ENCODE data around the gene SPACA4.

Gene SPACA4

DNA sequence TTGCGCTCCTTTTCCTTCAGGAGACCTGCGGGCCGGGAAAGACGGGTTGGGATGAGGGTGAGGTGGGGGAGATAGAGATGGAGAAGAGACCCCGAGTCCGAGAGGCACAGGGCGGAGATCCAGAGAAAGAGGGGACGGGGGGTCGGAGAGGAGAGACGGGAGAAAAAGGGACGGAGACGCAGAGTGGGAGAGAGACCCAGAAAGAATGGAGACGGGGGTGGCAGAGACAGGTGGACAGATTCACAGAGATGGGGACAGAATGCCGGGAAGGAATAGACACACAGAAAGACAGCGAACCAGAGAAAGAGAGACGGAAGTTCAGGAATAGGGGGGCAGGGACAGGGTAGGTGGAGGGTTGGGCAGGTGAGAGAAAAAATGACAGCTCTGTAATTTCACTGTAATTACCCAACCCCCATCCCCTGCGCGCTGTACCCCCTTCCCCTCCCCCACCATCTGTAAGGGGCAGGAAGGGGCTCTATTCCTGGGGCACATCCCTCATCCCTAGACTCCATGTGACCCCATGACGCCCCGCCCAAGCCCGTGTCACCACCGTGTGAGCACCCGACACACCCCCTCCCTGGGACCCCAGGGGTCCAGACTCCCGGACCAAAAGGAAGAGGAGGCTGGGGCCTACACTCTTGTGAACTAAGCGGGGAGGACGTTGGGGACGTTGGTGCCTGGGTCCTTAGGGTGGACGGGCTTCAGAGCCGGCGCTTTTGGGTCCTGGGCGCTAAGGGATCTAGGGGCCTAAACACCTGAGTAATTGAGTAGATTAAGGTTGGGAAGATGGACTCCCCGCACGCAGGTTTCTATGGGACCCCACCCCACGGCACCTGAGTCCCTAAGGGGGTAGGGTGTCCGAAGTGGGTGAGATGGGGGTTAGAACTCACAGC lies 29.7 kb downstream of the SPACA4 start:
- DNase-seq: peak; percentile 55

DNA sequence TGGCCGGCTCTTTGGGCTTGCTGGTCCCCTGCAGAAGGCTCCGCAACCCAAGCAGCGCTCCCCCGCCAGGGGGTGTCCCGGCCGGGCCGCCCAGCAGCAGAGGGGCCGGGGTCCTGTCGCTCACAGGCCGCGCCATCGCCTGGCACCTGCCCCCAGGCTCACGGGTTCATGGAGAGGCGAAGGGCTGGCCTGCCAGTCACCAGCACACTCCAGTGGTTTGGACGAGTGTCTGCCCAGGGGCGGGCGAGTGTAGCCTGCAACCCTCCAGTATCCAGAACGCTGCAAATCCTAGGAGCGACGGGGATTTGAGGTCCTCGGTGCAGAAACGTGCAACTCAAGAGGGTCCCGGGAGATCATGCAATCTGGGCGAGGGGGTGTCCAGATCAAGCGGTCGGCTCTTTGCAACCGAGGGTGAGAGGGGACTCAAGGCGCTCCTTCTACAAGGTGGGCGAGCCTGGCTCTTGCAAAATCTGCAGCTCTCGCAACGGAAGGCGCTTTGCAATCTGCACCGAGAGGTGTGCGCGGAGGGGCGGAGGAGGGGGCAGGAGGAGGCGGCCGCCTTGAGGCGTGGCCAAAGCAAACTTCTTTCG lies 30.4 kb downstream of the SPACA4 start, which contains the start of gene DBP:
Gene DBP (minus strand): TSS at position 521 of the 590 bp plus-strand sequence. CDS start 385 bp downstream, at position 136.
- no peak for DNase-seq

DNA sequence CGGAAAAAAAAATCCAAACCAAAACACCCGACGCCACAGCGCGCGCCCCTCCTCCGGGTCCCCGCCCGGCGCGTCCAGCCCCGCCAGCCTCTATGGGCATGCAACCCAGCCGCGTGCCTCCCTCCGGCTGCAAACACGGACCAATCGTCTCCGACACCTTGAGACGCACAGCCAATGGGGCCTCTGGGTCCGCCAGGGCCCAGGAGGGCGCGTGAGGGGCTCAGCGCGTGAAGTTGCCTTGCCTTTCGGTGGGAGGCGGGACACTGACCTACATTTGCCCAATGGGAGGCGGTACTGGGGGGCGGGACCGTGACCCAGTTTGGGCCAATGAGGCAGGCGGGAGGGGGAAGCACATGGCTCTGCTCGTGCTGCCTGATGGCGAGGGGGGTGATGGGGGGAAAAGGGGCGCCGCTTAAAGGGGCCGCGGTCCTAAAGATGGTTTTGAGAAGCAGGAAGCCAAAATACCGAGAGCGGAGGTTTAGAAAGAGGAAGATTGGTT lies 31.0 kb downstream of the SPACA4 start:
- peak; percentile 100 for DNase-seq

DNA sequence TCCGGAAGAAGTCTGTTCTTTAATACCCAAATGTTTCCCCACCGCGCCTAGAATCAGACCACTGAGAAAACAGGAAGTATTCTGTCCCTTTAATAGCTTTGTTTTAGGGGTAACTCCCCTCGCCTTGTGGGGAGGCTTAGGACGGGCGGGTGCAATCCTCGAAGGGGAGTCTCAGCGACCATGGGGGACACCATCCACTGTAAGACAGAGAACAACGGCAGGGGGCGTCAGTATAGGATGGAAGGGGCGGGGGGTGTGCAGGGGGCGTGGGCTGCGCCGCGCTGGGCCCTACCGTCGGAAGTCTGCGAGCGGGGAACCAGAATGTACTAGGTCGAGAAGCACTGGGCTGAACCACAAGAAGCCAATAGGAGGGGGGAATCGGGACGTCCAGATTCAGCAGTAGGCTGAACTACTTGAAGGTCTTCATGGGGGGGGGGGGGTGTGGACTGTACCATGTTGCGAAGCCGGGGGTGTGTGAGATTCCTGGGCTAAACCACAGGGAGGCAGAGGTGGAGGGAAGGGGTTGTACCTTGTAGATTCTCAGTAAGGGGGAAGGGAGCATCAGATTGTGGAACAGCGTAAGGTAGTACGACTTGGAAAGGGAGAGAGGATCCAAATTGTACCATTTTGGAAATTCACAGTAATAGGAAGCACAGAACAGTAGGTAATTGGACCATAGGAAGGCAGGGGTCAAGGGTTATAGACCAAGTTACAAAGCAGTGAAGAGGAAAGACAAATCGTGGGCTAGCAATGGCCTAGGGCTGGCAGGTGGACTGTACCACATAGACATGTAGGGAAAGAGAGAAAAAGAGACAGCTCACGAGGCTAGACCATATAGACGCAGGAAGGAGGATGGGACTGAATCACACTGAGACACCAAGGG lies 31.6 kb downstream of the SPACA4 start:
- peak; percentile 98 for DNase-seq

DNA sequence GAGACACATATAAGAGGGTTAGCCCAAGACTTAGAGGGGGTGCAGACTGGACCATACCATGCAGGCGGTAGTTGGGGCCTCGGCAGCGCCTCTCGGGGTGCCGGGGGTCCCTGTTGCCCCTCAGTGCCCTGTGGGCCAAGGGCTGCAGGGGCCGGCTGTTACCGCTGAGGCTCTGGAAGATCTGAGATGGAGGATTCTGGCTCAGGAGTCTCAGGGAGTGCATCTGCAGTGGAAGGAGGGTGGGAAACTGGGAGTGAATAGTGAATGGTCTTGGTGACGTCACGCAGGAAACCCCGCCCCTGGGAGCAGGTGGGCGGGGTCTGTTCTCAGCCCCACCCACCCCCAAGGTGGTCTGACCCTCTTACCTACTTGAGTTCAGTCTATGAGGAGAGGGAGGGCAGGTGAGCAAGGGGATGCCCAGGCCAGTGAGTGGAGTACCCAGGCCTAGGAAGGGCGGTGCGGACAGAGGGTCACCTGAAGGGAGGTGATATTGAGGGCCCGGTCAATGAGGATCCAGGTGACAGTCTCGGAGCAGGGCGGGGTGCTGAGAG lies 32.4 kb downstream of the SPACA4 start:
- no peak for DNase-seq

DNA sequence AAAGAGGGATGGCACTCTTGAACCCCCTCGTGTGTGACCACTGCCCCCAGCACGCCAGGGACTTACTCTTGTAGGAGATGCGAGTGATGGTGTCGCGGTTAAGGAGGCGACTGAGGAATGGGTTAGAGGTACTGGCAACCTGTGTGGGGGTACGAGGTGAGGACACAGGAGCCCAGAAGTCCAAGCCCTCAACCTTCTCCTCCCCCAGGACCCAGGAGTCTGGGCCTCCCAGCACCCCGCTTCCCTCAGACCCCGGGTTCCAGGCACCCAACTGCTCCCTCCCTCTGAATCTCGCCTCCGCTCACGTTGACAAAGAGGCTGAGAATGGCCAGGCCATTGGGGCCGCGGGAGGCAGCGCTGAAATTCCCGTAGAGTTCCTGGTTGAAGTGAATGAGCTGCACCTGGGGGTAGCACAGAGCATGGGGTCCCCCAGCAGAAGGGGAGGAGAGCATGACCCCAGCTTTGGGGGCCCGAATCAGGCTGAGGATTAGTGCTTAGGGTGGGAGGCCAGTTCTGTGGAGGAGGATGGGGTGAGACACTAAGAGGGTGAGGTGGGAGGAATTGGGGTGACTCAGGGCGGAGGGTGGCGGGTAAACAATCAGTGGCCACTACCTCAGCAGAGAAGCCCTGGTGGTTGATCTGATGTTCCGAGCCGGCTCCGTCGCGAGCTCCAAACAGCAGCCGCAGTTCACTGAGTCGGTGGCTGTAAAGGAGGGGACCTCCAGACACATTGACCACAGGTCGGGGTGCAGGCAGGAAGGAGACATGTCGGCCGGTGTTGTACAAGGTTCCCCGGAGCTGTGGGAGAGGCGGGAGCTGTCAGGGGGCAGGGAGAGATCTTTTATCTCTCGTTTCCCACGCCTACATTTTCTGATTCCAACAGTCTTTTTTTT lies 33.2 kb downstream of the SPACA4 start:
- no peak for DNase-seq

DNA sequence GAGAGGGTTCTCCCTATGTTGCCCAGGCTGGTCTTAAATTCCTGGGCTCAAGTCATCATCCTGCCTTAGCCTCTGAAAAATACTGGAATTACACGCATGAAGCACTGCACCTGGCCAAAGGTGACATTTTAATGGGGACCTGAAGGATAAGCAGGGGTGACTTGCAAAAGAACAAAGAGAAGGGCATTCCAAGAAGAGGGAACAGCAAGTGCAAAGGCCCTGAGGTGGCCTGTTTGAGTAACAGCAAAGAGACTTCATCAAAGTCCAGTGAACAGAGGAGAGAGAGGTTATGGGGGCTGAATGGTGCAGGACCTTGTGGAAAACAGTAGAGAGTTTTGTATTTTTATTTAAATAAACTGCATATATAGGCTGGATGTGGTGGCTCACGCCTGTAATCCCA lies 35.3 kb downstream of the SPACA4 start:
- no peak for DNase-seq

DNA sequence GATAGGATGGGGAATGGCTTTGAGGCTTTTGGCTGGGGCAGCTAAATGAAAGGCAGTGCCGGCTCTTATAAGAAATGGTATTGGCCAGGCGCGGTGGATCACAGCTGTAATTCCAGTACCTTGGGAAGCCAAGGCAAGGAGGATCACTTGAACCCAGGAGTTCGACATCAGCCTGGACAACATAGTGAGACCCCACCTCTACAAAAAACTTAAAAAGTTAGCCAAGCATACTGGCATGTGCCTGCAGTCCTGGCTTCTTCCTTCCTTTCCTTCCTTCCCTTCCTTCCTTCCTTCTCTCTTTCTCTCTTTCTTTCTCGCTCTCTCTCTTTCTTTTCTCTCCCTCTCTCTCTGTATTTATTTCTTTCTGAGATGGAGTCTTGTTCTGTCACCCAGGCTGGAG lies 36.3 kb downstream of the SPACA4 start:
- no peak for DNase-seq

DNA sequence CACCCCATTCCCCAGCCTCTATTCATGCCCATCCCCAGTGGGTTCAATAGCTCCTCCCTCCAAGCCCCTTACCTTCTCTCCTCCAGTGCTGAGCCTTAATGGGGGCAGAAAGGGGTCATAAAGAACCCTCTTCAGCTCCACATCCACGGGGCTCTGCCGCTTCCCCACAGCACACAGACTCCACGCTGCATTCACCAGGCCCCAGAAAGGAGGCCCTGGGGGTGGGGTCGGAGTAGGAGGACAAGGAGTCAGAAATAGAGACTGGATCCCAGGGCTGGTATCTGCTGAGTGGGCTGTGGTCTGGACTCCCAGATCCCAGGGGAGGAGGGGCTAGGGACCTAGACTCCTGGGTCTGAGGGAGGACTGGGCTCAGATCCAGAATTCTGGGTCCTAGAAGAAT lies 37.8 kb downstream of the SPACA4 start:
- DNase-seq: no peak

DNA sequence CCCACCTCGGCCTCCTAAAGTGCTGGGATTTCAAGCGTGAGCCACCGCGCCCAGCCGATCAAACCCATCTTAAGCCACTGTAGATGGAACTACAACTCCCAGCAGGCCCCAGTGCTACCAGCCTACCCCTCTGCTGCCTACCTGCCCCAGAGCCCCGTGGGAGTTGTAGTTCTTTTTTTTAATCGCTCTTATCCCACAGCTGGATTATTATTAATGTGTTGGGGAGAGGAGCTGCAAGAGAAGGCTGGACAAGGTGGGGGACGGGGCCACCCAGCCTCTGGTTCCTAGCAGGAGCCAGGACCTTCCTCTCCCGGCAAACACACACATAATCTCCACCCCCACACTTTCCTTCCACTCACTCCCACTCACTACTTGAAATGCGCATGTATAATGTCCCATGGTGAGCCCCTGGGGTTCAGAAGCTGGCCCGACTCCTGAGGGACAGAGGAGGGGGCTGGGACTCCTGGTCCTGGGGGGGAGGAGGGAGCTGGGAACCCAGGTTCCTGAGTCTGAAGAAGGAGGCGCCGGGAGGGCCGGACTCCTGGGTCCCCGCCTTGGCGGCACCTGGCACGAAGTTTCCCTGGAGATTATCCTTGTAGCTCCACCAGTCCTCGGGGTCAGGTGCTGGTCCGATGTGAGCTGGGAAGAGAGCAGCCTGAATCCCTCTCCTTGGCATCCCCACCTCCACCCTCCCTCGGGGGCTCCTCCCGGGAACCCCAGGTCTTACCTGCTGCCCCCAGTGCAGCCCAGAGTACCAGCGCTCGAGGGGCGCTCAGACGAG lies 38.5 kb downstream of the SPACA4 start:
- DNase-seq: peak; percentile 93

DNA sequence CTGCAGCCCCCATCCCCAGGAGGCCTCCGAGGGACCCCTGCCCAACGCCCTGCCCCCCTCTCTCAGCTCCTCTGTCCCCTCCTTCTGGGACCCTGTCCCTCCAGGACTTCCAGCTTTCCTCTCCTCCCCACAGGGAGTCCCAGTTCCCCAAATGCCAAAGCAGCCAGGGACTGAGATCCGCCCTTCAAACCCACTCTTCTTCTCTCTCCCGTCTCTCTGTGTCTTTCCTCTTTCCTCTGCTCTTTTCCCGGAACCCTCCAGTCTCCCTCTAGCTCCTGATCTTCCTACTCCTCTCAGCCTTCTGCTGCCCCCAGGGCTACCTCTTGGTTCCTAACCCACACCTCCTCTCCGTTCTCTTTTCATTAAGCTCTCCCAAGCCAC lies 39.1 kb downstream of the SPACA4 start:
- DNase-seq: no peak

DNA sequence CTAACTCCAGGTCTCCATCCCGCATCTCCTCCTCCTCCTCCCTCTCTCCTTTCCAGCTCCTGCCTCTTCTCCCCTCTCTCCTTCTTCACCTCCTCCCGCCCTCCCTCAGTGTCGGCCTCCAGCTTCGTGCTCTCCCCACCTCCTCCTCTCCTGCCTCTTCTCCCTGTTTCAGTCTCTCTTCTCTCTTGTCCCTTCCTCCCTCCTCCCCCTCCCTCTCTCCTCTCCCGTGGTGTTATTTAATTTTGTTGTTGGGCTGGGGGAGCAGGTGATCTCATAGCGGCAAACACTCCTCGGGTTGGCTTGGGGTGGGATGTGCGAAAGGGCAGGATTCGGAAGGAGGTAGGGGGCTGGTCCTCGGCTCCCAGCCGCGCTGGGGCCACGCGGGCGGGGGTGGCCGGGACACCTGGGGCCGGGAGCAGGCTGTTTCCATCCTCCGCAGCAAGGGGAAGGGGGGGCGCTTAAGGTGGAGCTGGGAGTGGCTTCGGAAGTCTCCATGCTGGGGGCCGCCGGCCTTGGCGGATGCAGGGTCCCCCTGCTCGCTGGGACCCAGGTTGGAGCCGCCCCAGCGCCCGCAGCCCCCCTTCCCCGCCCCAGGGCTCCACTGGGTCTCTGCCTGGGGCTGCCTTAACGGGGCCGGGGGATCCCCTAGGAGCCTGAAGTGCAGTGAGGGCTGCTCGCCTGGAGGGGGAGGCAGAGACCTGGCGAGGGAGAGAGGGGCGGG lies 39.6 kb downstream of the SPACA4 start, which contains the start of gene CA11:
Gene CA11 (minus strand): TSS at position 187 of the 721 bp plus-strand sequence. CDS start 555 bp downstream, outside the sequence.
- peak; percentile 98 for DNase-seq

DNA sequence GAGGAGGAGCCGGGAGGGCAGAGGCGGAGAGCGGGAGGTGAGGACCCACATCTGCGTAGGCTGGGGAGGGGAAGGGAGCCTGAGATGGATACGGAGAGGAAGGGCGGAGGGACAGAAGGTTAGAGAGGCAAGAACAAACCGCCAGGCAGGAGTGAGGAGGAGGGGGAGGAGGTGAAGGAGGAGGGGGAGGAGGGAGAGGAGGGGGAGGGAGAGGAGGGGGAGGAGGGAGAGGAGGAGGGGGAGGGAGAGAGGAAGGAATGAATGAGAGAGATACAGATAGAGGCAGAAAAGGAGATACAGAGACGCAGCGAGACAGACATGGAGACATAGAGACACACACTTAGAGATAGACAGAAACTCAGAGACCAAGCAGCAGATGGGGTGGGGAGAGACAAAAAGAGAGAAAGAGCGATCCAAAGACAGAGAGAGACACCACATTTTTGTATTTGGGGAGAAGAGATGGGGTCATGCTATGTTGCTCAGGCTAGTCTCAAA lies 40.2 kb downstream of the SPACA4 start:
- DNase-seq: no peak

DNA sequence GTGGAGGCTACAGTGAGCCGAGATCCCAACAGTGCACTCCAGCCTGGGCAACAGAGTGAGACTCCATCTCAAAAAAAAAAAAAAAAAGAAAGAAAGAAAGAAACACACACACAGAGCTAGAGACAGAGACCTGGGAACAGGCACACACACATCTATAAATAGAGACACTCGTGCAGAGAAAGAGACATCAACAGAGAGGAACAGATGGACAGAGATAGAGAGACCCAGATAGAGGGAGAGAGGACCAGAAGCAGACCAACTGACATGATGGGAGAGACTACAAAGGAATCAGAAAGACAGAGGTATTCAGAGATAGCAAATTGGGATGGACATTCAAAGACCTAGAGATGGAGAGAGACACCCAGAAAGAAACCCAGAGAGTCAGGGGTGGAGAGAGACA lies 41.6 kb downstream of the SPACA4 start:
- DNase-seq: no peak

DNA sequence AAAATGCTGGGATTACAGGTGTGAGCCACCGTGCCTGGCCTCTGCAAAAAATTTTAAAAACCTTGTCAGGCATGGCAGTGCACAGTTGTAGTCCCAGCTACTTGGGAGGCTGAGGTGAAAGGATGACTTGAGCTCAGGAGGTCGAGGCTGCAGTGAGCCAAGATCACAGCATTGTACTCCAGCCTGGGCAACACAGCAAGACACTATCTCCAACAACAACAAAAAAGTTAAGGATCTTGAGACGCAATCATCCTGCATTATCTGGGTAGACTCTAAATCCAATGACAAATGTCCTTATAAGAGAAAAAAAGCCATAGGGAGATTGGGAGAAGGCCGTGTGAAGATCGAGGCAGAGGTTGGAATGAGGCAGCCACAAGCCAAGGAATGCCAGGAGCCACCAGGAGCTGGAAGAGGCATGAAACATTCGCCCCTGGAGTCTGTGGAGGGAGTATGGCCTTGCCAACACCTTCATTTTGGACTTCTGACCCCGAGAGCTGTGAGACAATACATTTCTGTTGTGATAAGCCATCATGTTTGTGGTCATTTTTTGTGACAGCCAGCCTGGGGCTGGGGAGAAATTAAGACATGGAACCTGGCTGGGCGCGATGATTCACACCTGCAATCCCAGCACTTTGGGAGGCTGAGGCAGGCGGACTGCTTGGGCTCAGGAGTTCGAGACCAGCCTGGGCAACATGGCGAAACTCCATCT lies 44.6 kb downstream of the SPACA4 start:
- DNase-seq: no peak

DNA sequence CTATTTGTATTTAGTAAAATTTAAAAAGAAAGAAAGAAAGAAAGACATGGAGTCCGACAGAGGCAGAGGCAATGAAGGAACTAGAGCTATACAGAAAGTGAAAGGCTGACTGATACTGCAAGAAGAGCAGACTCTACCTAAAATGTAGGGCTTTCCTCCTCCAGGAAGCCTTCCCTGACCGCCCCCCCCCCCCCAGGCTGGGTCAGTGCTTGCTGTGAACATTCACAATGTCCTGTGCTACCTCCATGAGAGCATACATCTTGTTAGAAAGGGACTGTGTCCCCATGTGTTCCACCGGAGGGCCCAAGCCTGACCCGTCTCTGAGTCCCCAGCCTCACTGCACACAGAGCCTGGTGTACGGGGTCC lies 45.1 kb downstream of the SPACA4 start:
- no peak for DNase-seq

DNA sequence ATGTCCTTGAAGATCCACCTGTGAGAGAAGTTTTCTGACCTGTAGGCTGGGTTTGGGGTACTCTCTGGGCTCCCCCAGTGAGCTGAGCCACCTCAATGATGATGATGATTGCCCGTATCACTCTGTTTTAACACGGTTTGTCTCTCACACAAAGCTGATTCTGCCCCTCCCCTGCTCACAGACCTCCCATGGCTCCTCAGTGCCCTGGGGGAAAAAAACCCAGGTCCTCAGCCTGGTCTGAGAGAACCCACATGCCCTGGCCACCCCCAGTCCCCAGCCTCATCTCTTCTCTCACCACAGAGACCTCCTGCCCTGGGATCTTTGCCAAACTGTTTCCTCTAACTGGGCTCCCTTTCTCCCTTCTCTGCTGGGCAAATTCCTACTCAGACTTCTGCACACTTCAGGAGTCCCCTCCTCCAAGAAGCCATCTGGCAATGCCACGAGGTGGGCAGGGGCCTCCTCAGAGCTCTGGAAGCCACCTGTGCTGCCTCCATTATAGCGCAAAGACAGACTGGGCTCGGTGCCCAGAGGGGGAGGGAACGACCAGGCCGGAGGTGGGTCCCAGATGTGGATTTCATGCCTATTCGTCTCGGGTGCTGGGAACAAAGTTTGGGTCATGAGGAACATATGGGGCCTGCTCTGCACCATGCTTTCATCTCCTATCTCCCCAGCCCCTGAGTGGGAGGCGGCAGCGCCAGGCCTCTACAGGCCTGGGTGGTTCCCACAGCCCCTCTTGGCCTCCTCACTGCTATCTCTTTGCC lies 47.9 kb downstream of the SPACA4 start:
- peak; percentile 66 for DNase-seq

DNA sequence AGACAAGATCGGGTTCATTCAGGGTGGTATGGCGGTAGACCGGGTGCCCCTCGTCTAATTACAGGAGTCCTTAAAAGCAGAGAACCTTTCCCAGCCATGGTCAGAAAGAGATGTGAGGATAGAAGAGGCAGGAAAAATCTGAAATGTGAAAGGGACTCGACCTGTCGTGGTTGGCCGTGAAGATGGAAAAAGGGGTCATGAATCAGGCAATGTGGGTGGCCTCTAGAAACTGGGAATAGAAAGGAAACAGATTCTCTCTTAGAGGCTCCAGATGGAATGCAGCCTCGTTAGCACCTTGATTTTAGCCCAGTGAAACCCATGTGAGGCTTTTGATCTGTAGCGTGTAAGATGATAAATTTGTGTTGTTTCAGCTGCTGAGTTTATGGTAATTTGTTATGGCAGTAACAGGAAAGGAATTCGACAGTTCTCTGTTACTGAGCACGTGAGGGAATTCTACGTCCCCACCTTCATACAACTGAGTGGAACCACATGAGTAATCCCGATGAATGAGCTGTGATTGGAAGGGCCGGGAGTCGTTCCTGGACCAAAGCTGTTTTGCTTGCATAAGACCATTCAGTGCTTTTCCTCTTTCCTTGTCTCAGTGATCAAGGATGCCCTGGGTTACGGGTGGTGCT lies 50.4 kb downstream of the SPACA4 start:
- DNase-seq: peak; percentile 75

Measured in eye (tissue), 1 donor.